Measurements from ENCODE around the gene FAM167B. TPM values are rescaled to one million over a fixed set of nuclear protein-coding genes. Genes with fewer than 3 reads are reported as not detected.
A peak's percentile ranks its signal among the peaks of the same experiment; 100 is the strongest.

FAM167B gene
- total and polyA plus RNA-seq, 2 donors (not counting 1 experiment from before 2014, with no cell fraction given) = 1.1 to 5.4 TPM

DNA sequence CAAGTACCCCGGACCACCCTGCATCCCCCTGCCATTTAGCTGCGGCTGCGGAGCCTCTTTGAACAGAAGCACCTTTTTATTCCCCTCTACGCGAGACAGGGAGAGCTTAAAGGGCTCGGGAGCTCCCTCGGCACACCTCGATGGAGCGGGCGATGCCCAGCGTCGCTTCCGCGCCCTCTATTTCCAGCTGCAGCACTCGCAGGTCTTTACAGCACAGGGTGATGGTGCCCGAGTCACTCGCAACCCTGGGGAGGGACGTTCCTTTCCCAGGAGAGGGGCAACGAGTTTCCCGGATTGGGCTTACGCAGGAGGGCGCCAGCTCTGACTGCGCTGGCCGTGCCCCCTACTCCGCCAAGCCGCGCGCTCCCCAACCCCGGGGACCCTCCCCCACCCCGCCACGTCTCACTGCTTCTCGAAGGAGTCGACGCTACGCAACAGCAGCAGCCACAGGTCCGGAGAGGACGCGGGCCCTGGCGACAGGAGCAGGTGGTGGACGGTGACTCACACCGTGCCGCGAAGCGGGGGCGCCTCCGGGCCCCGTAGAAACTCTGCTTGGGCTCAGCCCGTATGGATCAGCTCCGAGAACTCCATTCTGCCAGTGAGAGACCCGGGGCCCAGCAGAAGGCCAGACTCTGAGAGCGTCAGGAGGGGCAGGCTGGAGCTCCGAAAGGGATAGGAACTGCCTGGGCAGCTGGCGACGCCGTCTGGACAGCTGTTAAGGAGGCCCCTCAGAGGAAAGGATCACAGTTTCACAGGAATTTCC lies 5.8 kb upstream of the FAM167B start:
- intact Hi-C loops (cut with micrococcal nuclease) = loop anchor here (2.0 to 5.0 kb wide), 2 partner anchors 34 to 94 kb away; partner anchors contain the start of genes DCDC2B and IQCC

More for the DNA sequence above, 5.8 kb upstream of the FAM167B start:
- H4K20me1 ChIP-seq (ENCODE audit: control insufficient read depth, insufficient read depth, low read length, poor library complexity, severe bottlenecking) = no peaks in the 10 kb centered on the region
- Mint-ChIP-seq H3K4me3 (peak overlapping the region; percentile 95), H3K27me3 (no peaks in the 10 kb centered on the region), H3K4me1 (peaks cover 22% of the 10 kb centered on the region), H3K27ac (peak overlapping the region; percentile 93), H3K9me3 (ENCODE audit: insufficient read depth) (no peaks in the 10 kb centered on the region)
- ChIA-PET POLR2A (interaction anchor here (0.6 to 4.3 kb wide), 20 partner anchors 8 to 153 kb away, joined by 3 to 60 read pairs (median 6); partner anchors contain the start of genes BSDC1, HDAC1, LCK and MARCKSL1), CTCF (interaction anchor here (0.8 to 8.7 kb wide), 36 partner anchors 8 to 277 kb away, joined by 3 to 118 read pairs (median 6); partner anchors contain the start of genes BSDC1, DCDC2B, EIF3I and FAM167B)
- H3K79me2 ChIP-seq (ENCODE audit: control insufficient read depth, insufficient read depth, low read length) = no peaks in the 10 kb centered on the region
- WGBS (ENCODE audit: insufficient coverage) = 3% methylated on average over 55 of the region's 55 CpGs
- peak overlapping the region; percentile 86 for H2AFZ ChIP-seq (ENCODE audit: insufficient read depth, low read depth, low read length, poor library complexity, severe bottlenecking)
- H3K9me3 ChIP-seq (ENCODE audit: control extremely low read depth in 1 of 3, control insufficient read depth in 2 of 3, insufficient read depth in 1 of 3, low read length in 2 of 3) = no peaks in the 10 kb centered on the region
- no peaks in the 10 kb centered on the region for H3K36me3 ChIP-seq (replicated peaks in 1 of 2; ENCODE audit: control extremely low read depth in 1 of 2, control insufficient read depth in 1 of 2, extremely low read depth in 1 of 2, insufficient read depth in 2 of 2, low read length in 1 of 2)
- peak overlapping the region; percentile 16 to 61 for H3K27ac ChIP-seq (ENCODE audit: low read length in 2 of 2)
- peak overlapping the region; percentile 50 to 77 (median 69) for H3K4me3 ChIP-seq (ENCODE audit: control extremely low read depth in 1 of 5, extremely low read depth in 1 of 5, insufficient read depth in 1 of 5, low read depth in 2 of 5, low read length in 4 of 5)
- DNase-seq = peak; percentile 66
- H3K4me1 ChIP-seq (ENCODE audit: control insufficient read depth in 2 of 2, insufficient read depth in 2 of 2, low read length in 2 of 2) = peaks cover 17 to 35% of the 10 kb centered on the region in 2 donors
- H3K27me3 ChIP-seq (replicated peaks in 1 of 4; ENCODE audit: control extremely low read depth in 1 of 4, control insufficient read depth in 3 of 4, insufficient read depth in 4 of 4, low read length in 3 of 4) = no peaks in the 10 kb centered on the region
- ATAC-seq (ENCODE audit: low read depth) = peak; percentile 62
- TF ChIP-seq EZH2 (IDR thresholded peaks at IDR 0.05; ENCODE audit: borderline replicate concordance, insufficient read depth, low read depth, low read length, poor library complexity, severe bottlenecking) = no peak
- TF ChIP-seq, protein P1, sequence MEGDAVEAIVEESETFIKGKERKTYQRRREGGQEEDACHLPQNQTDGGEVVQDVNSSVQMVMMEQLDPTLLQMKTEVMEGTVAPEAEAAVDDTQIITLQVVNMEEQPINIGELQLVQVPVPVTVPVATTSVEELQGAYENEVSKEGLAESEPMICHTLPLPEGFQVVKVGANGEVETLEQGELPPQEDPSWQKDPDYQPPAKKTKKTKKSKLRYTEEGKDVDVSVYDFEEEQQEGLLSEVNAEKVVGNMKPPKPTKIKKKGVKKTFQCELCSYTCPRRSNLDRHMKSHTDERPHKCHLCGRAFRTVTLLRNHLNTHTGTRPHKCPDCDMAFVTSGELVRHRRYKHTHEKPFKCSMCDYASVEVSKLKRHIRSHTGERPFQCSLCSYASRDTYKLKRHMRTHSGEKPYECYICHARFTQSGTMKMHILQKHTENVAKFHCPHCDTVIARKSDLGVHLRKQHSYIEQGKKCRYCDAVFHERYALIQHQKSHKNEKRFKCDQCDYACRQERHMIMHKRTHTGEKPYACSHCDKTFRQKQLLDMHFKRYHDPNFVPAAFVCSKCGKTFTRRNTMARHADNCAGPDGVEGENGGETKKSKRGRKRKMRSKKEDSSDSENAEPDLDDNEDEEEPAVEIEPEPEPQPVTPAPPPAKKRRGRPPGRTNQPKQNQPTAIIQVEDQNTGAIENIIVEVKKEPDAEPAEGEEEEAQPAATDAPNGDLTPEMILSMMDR (IDR thresholded peaks at IDR 0.05) = no peak
- H3K4me2 ChIP-seq (replicated peaks; ENCODE audit: low read depth, low read length, poor library complexity, severe bottlenecking) = peak overlapping the region; percentile 92
- peak overlapping the region; percentile 76 for H3K9ac ChIP-seq (ENCODE audit: low read length)

Measured in B cell (primary cell).